GM18907 (cell line): ENCODE data around the gene EHD1.

Experiments
- ATAC-seq: cut with Tn5 transposase; IDR thresholded peaks from one replicate; pipeline ENCODE4 v1.9.1; 2021; ENCODE audit warnings: mild to moderate bottlenecking, moderate library complexity; ENCODE audit not compliant: unreplicated experiment

Gene EHD1

DNA sequence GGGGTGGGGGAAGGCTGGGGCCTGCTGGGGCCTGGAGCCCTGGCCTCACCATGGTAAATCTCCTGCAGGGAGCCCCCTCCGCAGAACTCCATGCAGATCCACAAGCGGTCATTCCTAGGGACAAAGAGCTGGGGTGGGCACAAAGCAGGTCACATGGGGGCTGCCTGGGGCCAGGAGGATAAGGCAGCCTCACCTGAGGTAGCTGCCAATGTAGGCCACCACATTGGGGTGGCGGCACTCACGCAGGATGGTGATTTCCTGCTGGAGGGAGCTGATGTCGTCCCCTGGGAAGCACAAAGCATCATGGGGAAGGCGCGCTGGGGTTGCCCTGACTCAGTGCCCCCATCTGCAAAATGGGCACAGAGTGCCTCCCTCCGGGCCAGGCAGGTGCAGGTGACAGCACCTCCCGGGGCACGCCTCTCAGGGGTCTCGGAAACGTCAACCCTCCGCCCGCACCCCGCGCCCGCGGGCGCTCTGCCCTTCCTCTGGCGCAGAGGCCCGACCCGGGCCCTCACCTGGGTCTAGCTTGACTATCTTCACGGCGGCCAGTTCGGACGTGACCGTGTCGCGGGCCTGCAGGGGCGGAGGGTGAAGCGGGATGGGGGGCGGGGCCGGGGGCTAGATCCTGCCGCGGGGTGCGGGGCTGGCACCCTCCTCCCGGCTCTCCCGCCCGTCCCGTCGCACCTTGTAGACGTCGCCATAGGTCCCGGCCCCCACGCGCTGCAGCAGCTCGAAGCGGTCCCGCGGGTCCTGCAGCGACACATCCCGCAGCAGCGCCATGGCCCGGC is 75.9 kb downstream of the EHD1 start:
- ATAC-seq, result peak; percentile 18
